Measurements from ENCODE around the gene NAGPA.
"Not testable (repeated sequence)": the region's sequence is repeated elsewhere in the genome, so short reads cannot be mapped to it uniquely, and the experiment has no call there.

NAGPA gene

DNA sequence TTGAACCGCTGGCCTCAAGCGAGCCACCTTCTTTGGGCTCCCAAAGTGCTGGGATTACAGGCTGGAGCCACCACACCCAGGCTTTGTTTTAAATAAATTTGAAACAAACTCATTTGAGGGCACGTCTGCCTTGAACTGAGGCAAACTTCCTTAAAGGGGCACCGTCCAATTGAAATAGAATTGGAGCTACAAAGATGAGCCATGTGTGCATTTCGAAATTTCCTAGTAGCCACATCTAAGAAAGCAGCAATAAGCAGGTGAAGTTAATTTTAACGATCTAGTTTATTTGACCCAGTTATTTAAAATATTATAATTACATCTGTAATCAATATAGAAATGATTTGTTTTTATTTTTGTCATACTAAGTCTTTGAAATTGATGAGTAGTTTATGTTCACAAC lies 32.8 kb upstream of the NAGPA start:
- Mint-ChIP-seq H3K27ac (no peak overlapping the region), H3K4me3 (no peak overlapping the region), H3K27me3 (no peaks in the 10 kb centered on the region), H3K4me1 (ENCODE audit: low read depth) (peaks cover 7% of the 10 kb centered on the region), H3K36me3 (no peaks in the 10 kb centered on the region), H3K9me3 (ENCODE audit: low read depth) (no peaks in the 10 kb centered on the region)

DNA sequence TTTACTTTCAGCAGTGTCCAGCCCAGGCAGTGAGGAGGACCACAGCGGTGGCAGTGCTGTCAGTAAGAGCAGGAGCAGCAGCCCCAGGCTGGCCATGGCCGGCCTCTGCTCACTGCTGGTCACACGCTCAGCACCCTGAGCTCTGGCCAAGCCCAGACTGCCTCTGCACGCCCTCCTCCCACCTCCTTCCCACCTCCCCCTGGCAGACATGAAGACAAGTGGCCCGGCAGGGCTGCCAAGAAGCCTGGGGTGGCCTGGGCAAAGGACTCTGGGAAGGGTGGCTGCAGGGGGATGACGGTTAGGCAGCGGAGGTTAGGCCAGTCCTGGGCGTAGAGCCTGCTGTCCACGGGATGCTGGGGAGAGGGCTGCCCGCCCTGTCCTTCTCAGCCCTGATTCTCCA lies 32.1 kb upstream of the NAGPA start, which contains the start of gene C16orf89:
TSS of gene C16orf89 (minus strand) at position 144 of the 400 bp plus-strand sequence. CDS start at position 96, 48 bp downstream.
- no peak within 1 kb of the TSS for H3K27ac Mint-ChIP-seq
- peaks cover under 1% of the 10 kb centered on the region for H3K4me1 Mint-ChIP-seq (ENCODE audit: low read depth)
- no peak within 1 kb of the TSS for H3K4me3 Mint-ChIP-seq
- H3K9me3 Mint-ChIP-seq (ENCODE audit: low read depth) = no peaks in the 10 kb centered on the region
- H3K36me3 Mint-ChIP-seq = no peaks in the 10 kb centered on the region
- H3K27me3 Mint-ChIP-seq = no peaks in the 10 kb centered on the region

DNA sequence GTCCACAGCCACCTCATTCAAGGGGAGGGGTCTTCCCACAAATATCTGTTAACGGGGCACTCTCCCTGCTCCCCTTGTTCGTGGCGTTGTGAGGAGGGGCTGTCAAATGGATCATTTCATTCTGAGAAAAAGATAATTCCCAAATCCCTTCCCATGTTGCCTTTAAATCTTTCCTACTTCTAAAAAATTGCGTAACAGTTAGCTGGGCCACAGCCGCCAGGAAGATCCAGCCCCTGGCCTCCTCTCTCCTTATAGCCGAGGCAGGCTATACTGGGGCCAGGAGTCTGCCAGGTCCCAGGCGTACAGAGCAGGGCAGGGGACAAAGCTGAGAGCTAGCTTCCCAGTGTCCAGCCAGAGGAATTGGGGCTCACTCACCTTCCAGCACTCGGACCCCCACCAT lies 31.6 kb upstream of the NAGPA start:
- Mint-ChIP-seq H3K27me3 (no peaks in the 10 kb centered on the region), H3K9me3 (ENCODE audit: low read depth) (no peaks in the 10 kb centered on the region), H3K27ac (no peak overlapping the region), H3K4me1 (ENCODE audit: low read depth) (no peaks in the 10 kb centered on the region), H3K4me3 (no peak overlapping the region), H3K36me3 (no peaks in the 10 kb centered on the region)

DNA sequence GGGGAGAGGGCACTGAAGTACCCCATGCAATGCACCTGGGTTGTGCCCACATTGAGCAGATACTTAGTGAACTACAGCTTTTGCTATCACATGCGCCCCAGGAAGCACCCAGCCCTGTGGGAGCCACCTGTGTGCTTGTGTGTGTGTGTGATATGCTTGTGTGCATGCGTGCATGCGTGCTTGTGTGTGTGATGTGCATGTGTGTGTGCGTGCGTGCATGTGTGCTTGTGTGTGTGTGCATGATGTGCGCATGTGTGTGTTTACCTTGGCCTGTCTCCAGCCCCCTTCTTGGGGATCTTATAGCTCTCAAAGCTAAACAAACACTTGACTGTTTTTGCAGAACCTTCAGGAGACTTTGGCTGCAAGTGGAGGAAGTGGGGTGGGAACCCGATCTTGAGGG lies 31.2 kb upstream of the NAGPA start:
- no peak overlapping the region for H3K4me3 Mint-ChIP-seq
- H3K9me3 Mint-ChIP-seq (ENCODE audit: low read depth) = no peaks in the 10 kb centered on the region
- no peaks in the 10 kb centered on the region for H3K4me1 Mint-ChIP-seq (ENCODE audit: low read depth)
- H3K27ac Mint-ChIP-seq = no peak overlapping the region
- no peaks in the 10 kb centered on the region for H3K36me3 Mint-ChIP-seq
- H3K27me3 Mint-ChIP-seq = no peaks in the 10 kb centered on the region

DNA sequence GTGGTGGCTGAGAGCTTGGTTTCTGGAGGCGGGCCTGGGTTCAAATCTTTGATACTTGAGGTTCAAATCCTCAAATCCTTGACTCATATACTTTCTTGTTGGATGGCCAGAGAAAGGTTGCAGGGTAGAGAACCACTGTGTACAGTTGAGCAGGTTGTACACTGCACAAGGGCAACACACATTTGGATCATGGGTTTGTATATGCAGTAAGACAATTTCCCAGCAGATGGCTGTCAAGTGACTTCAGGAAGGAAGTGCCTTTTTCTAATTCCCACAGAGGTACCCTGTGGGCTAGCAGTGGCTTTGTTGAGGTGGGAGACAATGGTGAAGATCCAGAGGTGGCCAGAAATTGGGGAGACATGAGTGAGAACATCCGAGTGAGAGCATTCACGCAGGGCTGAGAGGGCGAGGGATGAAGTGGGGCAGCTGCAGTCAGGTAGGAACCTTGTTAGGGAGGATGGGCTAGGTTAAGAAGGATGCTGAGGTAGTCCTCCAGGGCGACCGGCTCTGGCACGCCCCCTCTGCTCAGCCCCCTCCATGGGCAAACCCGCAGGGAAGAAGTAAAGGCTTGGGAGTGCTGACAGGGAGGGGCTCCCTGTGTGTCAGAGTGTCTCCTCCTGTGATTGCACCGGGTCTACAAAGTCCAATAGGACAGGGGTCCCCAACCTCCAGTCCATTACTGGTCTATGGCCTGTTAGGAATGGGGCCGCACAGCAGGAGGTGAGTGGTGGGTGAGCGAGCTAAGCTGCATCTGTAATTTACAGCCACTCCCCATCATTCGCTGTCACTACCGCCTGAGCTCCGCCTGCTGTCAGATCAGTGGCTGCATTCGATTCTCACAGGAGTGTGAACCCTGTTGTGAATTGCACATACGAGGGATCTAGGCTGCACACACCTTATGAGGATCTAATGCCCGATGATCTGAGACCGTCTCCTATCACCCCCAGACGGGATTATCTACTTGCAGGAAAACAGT lies 29.3 kb upstream of the NAGPA start:
- no peaks in the 10 kb centered on the region for H3K4me1 Mint-ChIP-seq (ENCODE audit: low read depth)
- no peak overlapping the region for H3K27ac Mint-ChIP-seq
- no peaks in the 10 kb centered on the region for H3K27me3 Mint-ChIP-seq
- no peaks in the 10 kb centered on the region for H3K36me3 Mint-ChIP-seq
- no peaks in the 10 kb centered on the region for H3K9me3 Mint-ChIP-seq (ENCODE audit: low read depth)
- H3K4me3 Mint-ChIP-seq = no peak overlapping the region

DNA sequence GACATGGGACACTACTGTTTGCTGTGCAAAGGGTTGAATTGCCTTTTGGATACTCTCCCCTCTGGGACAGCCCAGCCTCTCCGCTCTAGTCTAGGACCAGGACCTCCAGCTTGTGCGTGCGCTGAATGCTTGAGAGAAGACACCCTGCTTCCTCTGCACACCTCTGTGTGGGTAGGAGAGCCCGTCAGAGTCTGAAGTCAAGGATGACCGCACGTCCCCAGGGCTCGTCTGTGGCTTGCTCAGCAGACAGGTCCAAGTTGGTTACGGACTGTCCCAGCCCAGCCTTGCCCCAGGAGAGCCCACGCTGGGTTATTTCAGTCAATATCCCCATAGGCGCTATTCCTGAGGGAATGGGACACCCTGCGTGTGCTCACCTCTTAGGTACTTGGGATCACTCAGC lies 28.3 kb upstream of the NAGPA start:
- Mint-ChIP-seq H3K27me3 (no peaks in the 10 kb centered on the region), H3K36me3 (no peaks in the 10 kb centered on the region), H3K9me3 (ENCODE audit: low read depth) (no peaks in the 10 kb centered on the region), H3K4me1 (ENCODE audit: low read depth) (no peaks in the 10 kb centered on the region), H3K4me3 (no peak overlapping the region), H3K27ac (no peak overlapping the region)

DNA sequence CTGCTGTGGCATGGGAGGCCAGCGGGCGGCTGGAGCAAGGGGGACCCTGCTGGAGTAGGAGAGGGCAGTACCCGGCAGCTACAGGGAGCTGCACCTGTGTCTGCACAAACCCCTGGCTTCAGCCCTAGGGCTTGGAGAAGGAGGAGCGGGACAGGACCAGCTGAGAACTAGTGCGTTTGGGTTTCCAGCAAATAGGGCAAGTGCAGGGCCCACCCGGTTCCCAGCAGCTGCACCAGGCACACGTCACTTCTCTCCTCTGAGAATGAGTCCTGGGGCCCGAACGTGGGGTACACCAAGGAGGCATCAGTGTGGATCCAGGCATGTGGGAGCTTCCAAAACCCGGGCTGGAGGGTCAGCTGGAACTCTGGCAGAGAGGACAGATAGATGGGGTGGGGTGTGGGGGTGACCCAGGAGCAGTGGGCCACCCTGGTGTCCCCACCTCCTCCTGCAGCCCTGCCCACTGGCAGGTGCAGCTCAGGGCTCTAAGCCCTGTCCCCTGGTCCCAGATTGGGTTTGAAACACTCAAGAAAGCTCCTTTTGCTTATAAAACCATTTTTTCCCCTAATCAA lies 26.4 kb upstream of the NAGPA start:
- peaks cover 2% of the 10 kb centered on the region for H3K4me1 Mint-ChIP-seq (ENCODE audit: low read depth)
- no peaks in the 10 kb centered on the region for H3K36me3 Mint-ChIP-seq
- H3K27ac Mint-ChIP-seq = no peak overlapping the region
- no peaks in the 10 kb centered on the region for H3K9me3 Mint-ChIP-seq (ENCODE audit: low read depth)
- H3K27me3 Mint-ChIP-seq = no peaks in the 10 kb centered on the region
- no peak overlapping the region for H3K4me3 Mint-ChIP-seq

DNA sequence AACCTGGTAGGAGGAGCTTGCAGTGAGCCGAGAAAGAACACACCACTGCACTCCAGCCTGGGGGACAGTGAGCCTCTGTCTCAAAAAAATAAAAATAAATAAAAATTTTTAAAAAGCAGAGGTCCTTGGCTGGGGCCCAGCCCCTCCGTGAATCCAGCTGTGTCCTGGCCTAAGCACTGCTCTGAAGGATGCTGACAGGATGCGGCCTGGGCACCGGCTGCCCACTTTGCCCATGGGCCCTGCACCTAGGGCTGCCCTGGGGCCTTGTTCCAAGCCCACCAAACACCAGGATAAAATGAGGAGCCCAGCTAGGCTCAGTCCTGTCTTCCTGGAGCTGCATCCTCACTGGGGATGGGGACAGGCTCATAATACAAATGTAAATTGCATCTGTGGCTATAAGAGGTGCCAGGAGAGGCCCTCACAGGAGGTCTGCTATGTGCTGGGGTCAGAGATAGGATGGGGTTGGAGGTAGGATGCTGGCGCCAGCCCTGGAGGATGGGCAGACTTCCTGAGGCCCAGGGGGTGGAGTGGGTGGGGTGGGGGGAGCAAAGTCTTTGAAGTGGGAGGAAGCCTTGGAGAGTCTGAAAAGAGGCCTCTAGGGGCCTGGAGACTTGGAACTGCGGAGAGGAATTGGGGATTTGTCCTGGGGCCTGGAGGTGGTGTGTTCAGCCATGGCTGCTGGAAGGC lies 25.8 kb upstream of the NAGPA start:
- no peak overlapping the region for H3K27ac Mint-ChIP-seq
- no peaks in the 10 kb centered on the region for H3K27me3 Mint-ChIP-seq
- H3K36me3 Mint-ChIP-seq = no peaks in the 10 kb centered on the region
- no peak overlapping the region for H3K4me3 Mint-ChIP-seq
- H3K9me3 Mint-ChIP-seq (ENCODE audit: low read depth) = no peaks in the 10 kb centered on the region
- peaks cover 2% of the 10 kb centered on the region for H3K4me1 Mint-ChIP-seq (ENCODE audit: low read depth)

DNA sequence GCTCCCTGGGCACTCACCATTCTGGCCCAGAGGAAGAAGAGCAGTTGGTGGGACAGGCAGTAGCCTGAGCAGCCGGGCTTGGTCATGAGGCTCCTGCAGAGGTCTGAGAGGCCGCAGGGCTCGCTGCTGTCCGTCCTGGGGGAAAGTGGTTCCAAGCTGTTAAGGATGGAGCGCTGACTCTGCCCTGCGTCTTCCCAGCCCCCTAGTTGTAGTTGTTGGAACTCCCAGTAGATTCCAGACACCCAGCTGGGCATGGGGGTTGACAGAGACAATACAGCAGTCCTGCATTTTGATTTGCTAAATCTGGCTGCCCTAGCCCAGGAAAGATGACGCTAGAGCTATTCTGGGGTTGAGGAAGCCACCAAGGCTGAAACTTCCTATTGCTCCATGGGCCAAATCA lies 24.7 kb upstream of the NAGPA start:
- Mint-ChIP-seq H3K4me3 (no peak overlapping the region), H3K9me3 (ENCODE audit: low read depth) (no peaks in the 10 kb centered on the region), H3K4me1 (ENCODE audit: low read depth) (peaks cover 2% of the 10 kb centered on the region), H3K27ac (no peak overlapping the region), H3K36me3 (no peaks in the 10 kb centered on the region), H3K27me3 (no peaks in the 10 kb centered on the region)

DNA sequence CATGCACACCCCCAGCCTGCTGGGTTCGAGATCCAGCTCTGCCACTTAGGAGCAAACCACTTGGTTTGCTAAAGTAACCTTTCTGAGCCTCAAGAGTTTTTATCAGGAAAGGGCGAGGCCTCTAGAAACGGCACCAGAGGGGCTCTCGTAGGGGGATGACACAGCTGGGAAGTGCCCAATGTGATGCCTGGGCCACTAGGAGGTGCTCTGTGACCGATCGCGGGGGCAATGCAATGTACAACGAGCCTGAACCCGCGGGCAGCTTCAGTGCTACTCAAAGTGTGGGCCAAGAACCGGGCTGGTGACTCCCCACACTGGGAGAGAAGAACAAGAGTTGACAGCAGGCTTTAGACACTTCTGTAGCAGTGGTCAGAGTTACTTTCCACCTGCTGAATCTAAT lies 22.6 kb upstream of the NAGPA start:
- H3K9me3 Mint-ChIP-seq (ENCODE audit: low read depth) = no peaks in the 10 kb centered on the region
- no peak overlapping the region for H3K27ac Mint-ChIP-seq
- no peaks in the 10 kb centered on the region for H3K27me3 Mint-ChIP-seq
- H3K4me1 Mint-ChIP-seq (ENCODE audit: low read depth) = peaks cover 2% of the 10 kb centered on the region
- peaks cover under 1% of the 10 kb centered on the region for H3K36me3 Mint-ChIP-seq
- H3K4me3 Mint-ChIP-seq = no peak overlapping the region

DNA sequence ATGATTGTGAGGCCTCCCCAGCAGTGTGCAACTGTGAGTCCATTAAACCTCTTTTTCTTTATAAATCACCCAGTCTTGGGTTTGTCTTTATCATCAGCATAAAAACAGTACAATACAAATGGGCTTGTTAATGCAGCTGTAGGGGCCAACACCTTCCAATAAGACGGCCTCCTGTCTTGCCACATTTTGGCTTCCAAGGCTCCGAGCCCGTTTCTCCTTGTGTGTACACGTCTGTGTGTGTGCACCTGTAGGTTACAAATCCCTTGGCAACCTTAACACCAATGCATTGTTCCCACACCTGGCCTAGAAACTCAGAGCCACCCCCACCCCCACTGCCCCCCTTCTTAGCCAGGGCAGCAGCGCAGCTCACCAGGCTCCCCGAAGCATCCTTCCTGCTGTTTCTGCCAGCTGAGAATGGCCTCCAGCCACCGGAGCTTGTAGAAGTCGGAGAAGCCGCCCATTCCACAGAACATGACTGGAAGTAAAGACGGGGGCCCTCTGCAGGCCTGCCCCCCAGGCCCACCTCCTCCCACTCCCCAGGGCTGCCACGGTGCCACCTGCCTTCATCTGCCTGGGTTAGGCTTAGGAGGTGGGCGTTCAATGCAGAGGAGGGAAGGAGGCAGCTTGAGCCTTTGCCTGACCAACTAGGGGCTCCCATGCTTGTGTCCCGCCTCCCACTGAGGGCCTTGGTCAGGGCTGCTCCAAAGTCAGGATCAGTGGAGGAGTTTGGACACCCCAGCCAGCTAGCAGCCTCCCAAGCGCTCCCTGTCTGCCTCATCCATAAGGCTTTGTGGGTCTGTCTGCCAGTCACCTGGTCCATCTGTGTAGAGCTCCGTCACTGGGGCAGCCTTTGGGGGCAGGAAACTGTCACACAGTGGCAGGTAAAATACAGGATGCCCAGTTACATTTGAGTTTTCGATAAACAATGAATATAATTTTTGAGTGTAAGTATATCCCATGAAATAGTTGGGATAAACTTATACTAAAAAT lies 21.4 kb upstream of the NAGPA start:
- Mint-ChIP-seq H3K9me3 (ENCODE audit: low read depth) (no peaks in the 10 kb centered on the region), H3K4me1 (ENCODE audit: low read depth) (peaks cover 2% of the 10 kb centered on the region), H3K36me3 (peaks cover 6% of the 10 kb centered on the region), H3K4me3 (no peak overlapping the region), H3K27ac (no peak overlapping the region), H3K27me3 (no peaks in the 10 kb centered on the region)

DNA sequence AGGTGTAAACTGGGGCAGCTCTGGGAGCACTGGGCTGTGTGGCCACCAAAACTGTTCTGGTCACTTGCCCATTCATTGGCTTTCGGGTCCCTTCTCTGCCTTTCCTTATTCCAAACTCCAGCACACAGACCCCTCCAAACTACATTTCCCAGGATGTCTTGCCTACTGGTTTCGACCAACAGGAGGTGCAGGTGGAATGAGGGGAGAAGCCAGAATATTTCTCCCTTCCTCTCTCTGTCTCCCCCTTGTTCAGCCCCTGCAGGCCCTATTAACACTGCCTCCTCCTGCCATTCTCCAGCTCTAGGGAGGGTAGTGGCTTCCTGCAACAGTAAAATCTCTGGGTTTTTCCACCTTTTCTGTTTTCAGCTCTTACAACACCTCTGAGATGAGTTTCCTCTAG lies 13.2 kb upstream of the NAGPA start:
- Mint-ChIP-seq H3K36me3 (peaks cover 13% of the 10 kb centered on the region), H3K4me3 (no peak overlapping the region), H3K9me3 (ENCODE audit: low read depth) (no peaks in the 10 kb centered on the region), H3K27ac (no peak overlapping the region), H3K4me1 (ENCODE audit: low read depth) (no peaks in the 10 kb centered on the region), H3K27me3 (no peaks in the 10 kb centered on the region)

DNA sequence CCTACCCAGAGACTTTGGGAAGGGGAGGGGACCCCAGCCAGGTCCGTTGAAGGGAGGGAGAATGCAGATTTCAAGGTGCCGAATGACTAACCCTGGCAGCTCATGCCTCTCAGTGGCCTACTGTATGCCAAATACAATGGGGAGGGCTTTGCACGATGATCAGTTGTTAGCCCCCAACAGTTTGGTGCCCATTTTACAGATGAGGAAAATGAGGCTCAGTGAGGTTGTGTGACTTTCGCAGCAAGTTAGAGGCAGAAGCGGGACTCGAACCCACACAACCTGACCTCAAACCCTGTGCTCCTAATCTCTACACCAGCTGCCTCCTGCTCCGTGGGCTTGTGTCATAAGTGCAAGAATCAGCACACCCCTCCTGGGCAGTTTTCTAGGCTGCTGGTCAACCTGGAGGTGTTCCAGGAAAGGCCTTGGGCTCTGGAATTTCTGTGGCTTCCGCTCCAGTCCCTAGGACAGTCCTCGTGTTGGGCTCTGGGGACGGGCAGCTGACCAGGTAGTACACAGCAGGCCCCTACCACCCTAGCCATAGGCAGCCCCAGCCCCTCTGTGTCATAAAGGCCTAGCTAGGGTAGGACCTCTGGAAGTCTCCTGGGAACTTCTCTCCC lies 11.9 kb upstream of the NAGPA start:
- no peaks in the 10 kb centered on the region for H3K27me3 Mint-ChIP-seq

DNA sequence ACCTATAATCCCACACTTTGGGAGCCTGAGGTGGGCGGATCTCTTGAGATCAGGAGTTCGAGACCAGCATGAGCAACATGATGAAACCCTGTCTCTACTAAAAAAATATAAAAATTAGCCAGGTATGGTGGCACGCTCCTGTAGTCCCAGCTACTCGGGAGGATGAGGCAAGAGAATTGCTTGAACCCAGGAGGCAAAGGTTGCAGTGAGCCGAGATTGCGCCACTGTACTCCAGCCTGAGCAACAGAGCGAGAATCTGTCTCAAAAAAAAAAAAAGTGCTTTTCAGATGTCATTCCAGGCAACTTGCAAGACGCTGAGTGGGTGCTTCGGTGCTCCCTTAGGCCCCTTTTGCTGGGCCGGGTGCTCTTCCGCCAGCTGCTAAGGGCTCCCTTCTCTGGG lies 10.8 kb upstream of the NAGPA start:
- H3K27me3 Mint-ChIP-seq; H3K4me3 Mint-ChIP-seq; H3K27ac Mint-ChIP-seq; H3K36me3 Mint-ChIP-seq; H3K4me1 Mint-ChIP-seq (ENCODE audit: low read depth); H3K9me3 Mint-ChIP-seq (ENCODE audit: low read depth): not testable (repeated sequence)

More for the DNA sequence above, 11.9 kb upstream of the NAGPA start:
- Mint-ChIP-seq H3K27ac (no peak overlapping the region), H3K4me1 (ENCODE audit: low read depth) (no peaks in the 10 kb centered on the region), H3K36me3 (peaks cover 10% of the 10 kb centered on the region), H3K4me3 (no peak overlapping the region), H3K9me3 (ENCODE audit: low read depth) (no peaks in the 10 kb centered on the region)
